Middle frontal gyrus (tissue), 1 donor: ENCODE measurements around the gene HAPLN3.

Experiments
- DNase-seq: peaks from one replicate; pipeline ENCODE4 v3.0.0-alpha.2; 2015; ENCODE audit warnings: low spot score; ENCODE audit errors: extremely low spot score

Gene HAPLN3

DNA sequence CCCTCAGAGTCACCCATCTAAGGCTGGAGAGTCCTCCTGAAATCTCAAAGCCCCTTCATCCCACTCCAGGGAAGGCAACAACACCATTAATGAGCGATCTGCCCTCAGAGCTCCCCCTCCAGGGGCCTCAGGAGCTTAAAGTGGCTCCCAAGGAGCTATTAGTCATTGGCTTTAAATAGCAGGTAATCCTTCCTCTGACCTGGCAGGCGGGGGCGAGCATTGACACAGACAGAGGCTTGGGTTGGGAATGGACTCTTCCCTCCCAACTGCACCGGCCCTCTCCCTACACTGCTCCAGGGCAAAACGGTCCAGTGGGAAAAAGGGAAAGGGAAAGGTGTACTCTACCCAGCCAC lies 16.4 kb upstream of the HAPLN3 start:
- DNase-seq = no peak

DNA sequence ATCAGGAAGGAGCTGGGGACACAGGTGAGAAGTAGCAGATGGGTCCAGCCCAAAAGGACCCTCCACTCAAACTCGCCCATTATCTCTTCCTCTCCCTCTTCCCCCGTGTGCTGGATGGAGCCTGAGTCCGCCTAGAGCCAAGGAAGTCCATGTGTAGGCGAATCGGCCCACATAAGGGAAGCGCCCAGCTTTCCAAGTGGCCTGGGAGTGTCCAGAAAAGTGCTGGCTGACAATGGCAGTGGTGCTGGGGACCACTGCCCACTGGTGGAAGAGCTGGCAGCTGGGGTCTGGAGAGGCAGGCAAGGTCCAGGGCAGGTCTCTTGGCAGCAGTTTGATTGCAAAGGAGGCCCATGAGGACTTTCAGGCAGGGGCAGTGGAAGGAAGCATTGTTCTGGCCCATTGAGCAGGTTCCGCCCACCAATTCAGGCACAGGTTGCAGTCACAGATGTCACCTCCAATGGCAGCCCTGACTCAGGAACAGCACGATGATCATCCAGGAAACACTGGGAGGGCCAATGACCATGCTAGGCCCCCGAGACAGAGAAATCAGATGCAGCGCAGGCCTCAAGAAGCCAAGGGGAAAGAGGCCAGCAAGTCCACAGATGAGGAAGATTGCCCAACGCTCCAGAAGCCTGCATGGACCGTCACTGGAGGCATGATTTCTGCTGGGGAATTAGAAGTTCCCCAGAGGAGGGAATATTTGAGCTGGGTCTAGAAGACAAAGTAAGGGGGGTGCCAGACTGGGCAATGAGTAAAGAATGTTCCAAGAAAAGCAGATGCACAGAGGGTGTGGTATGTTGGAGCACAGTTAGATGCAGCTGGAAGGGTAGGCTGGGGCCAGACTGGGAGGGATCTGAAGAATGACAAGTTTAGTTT lies 14.8 kb upstream of the HAPLN3 start:
- DNase-seq = no peak

DNA sequence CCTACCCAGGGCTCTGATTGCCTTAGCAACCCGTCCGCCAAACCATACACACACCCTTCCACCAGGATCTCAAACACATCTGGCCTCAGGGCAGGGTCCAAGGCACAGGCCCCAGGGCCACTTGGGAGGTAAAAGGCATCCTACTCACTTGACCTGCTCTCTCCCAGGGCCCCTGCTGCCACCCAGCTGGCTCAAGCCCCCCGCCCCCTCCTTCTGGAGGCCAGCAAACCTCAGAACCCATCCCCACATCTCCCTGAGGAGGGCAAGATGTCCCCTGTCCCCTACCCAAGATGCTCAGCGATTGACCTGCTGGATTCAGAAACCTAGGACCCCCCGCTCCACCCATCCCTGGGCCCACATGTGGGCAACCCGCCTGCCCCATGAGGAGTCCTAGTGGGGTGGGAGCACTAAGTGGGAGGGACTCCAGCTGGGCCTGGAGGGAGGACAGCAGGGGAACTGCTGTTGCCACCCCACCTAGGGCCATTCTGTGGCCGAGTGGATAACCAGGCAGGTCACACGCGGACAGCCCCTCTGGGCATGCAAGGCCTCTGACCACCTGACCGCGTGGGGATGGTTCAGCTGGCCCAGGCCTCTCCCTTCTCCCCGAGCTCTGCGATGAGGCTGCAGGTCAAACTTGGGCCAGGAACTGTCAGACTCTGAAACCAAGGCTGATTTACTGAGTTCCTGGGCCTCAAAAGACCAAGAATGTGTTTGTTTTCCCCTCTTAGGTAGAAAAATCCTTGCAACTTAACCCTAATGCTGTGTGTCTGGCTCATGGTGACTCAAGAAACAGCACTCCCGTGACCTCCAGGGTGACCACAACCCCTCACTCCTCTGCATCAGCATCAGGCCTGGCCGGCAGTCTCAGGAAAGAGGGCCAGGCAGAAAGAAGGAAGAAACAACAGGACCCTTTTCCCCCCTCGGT lies 13.6 kb upstream of the HAPLN3 start:
- no peak for DNase-seq

DNA sequence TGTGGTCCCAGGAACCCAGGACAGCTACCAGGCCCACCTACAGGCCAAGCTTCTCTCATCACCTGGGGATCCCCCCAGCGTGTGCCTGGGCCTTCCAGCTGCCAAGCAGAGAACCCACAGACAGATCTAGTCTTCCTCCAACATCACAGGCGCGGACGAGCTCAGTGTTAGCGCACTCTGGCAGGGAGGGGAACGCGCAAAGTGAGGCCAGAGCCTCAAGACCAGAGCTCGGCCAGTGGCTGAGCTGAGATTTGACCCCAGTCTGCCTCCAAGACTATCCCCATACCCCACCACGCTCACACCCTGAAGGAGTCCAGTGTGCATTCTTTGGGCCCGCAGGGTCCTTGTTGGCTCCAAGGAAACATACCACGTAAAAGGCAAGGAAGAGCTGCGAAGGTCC lies 12.8 kb upstream of the HAPLN3 start:
- DNase-seq = no peak

DNA sequence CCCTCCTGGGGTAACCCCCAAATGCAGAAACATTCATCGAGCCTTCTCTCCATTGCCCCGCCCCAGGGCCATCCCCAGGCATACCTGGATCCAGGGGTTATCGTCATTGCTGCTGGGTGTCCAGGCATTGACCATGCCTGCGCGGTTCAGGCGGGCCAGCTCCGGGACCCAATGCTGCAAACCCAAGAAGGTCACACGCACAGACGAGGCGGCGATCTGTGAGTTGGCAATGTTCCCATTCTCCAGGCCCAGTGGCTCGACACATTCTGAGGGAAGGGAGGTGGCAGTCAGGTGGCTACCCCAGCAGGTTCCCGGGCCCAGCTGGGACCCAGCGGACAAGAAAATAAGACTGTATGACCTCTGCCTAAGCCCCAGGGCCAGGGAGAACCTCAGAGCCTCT lies 11.8 kb upstream of the HAPLN3 start:
- no peak for DNase-seq

DNA sequence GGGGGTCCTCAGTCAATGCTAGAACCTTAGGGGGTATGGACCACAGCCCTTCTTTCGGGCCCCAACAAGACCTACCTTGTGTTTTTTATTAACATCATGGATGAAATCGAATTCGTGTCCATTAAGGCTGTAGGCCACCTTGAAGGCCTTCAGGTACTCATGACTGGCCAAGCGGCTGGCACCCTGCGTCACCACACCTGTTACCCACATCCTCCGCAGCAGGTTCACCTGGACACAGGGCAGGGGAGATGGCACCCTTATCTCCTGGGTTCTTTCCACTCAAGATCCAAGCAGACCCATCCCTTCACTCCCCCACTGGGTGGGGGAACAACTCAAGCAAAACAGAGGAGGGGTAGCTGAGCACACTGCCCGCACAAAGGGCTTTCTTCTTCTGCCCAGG lies 11.2 kb upstream of the HAPLN3 start:
- DNase-seq = no peak

DNA sequence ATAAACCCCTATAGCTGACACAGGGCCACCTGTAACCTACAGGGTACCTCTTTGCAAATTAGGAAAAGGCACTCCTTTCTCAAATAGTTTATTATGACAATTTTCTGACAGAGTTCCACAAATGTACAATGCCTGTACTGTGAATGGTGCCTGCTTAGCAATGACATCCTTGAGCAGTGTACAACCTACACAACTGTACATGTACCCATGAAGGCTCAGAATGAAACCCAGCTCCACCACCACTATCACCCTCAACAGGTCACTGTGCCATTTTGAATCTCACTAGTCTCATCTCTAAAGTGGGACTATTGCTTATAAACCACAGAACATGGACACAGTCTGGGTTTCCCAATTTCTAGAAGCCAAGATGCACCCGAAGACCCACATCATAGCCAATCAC lies 10.8 kb upstream of the HAPLN3 start:
- no peak for DNase-seq

DNA sequence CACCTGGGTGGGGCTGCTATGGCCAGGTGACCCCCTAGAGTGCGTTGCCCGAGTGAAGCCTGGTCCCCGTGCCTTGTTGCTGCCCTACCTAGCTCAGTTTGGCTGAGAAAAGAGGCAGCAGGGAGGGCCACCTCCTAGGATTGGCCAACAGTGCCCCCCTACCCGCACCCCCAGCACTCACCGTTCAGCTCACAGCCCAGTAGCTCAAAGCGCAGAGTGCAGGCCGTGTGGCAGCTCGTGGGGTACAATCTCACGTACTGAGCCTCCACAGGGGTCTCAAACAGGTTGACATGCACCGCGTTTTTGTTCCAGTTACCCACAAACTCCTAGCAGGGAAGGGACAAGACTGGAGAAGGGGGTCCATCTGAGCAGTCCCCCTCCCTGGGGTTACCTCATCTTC lies 10.2 kb upstream of the HAPLN3 start:
- no peak for DNase-seq

DNA sequence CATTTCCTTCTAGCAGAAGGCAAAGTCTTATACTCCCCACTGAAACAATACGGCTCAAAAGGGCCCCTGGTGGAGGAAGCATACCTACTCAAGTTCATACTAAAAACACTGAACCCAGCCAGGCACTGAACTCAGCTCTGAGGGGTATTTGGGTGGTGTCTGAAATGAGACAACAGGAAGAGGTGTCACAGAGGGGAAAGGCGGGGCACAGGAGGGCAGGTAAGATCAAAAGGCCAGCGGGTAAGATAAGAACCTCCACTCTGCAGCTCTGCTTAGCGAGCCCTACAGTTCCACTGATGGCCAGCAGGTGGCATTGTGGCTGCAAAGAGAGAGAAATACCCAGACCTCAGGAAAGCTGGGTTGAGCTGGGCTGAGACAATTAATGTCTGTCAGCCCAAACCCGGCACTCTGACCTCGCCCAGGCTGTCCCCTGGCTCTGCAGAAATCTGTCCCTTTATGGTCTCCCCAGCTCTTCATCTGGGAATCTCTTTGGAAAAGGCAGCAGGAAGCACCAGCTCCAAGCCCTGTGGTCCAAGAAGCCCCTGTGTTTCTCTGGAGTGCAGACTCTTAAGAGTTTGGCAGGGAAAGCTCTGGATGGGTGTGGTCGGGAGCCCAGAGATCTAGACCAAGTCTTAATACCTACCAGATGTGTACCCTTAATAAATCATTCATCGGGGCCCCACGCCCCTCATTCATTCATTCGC lies 9.4 kb upstream of the HAPLN3 start:
- DNase-seq = peak; percentile 85

DNA sequence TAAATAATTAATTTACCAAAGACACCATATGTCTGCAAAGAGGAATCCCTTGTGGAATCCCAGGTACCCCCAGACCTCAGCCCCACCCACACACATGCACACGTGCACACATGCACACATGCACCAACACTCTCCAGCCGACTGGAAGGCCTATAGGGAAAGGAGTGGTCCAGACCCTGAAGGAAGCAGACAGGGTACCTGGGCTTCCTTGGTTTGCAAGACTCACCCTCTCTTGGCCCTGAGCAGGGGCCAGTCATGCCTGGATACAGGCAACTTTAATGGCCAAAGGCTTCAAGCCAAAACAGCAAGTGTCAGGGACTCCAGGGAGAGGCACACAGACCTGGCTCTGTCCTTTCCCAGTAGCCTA lies 8.9 kb upstream of the HAPLN3 start:
- DNase-seq = no peak

DNA sequence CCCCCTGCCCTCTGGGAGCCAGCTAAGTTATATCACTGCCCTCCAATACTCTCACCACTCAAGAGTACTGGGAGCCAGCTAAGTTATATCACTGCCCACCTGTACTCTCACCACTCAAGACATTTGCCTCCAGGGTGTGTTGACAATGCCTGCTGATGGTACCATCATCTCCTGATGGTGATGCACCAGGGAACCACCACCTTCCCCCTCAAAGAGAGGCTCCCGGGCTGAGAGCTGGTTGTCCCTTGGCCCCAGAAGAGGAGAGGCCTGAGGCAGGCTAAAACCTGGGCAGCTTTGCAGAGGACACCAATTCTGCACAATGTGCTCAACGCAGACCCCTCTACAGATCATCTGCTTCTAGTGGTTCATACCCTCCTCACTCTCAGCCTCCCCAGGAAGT lies 7.5 kb upstream of the HAPLN3 start:
- no peak for DNase-seq

DNA sequence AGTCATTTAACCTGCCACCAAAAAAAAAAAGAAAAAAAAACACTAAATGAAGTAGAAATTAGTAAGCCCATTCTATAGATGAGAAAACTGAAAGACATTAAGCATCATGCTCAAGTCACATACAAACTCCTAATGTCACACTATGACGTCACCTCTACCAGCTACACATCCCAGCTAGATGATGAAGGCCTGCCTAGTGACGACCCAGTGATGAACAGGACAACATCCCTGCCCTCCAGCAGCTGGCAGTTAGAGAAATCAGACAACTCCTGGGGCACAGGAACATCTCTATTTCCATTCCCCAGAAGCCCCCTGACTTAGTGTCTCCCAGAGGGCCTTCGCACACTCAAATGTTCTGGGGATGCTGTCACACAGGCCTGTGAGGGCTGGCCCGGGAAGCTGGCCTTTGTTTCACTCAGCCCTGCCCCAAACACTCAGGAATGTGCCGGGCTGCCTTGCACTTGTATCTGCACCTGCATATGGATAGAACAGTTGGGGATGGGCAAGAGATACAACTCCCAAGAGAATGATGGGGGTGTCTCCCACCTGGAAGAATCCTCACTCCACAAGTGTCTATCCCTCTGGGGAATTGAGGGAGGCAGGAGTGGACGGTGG lies 7.0 kb upstream of the HAPLN3 start:
- no peak for DNase-seq

DNA sequence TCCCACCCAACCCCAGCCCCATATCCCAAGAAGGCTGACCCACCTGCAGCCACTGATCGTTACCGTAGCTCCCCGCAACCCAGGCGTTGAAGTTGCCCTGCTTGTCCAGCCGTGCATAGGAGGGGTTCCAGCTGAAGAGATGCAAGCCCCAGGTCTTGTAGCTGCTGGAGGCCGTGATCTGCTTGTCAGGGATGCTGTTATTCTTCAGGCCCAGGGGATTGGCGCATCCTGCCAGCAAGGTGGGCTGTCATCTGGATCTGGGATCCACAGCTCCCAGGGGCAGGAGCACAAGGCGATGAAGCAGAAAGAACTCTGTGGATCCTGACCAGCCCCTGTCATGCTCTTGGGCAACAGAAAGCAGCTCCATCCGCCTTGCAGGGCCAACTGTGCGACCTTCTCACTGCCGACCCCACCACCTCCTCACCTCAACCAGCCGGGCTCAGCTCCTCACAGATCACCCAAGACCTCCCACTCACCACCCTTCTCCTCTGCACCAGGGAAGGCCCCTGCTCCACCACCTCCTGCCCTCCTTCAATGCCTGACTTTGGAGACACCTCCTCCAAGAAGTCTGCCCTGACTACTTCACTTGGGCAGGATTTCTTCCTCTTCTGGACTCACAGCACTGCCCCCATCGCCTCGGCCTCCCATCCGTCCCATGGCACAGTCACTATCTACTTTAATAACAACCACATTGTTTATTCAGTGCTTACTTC lies 6.3 kb upstream of the HAPLN3 start:
- DNase-seq = no peak

DNA sequence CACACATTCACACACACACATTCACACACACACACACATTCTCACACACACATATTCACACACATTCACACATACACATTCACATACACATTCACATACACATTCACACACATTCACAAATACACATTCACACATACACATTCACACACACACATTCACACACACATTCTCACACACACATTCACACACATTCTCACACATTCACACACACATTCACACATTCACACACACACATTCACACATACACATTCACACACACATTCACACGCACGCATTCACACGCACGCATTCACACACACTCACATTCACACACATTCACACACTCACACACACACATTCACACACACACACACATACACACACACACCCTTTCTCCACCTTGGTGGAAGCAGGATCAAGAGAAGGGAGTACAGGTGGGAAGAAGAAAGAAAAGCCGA lies 5.7 kb upstream of the HAPLN3 start:
- DNase-seq = no peak

DNA sequence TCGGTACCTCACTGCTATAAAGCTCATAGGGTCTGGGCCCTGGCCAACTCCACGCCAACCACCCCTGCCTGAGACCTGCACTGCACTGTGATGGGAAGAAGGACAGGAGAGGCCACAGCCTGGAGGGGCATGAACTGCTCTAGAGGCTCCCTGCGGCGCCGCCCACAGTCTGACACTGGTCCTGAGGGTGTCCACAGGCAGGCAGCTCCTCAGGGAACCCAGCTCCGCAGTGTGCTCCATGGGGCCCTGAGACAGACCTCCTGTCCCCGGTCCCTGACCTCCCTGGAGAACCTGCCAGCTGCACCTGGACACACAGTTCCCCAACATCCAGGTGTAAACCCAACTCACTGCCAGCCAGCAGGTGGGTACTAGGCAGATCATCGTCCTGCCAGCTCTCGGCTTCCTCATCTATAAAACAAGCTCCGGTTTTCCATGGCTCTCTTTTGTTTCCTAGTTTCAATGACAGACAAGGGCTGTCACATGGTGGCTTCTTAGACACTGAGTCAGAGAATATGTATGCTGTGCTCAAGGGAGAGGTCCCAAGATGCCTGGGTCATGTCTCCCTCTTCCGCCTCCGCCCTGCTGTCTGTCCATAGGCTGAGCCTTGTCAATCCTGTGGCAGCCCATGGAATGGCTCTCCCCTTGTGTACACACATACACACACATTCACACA lies 5.1 kb upstream of the HAPLN3 start:
- no peak for DNase-seq

DNA sequence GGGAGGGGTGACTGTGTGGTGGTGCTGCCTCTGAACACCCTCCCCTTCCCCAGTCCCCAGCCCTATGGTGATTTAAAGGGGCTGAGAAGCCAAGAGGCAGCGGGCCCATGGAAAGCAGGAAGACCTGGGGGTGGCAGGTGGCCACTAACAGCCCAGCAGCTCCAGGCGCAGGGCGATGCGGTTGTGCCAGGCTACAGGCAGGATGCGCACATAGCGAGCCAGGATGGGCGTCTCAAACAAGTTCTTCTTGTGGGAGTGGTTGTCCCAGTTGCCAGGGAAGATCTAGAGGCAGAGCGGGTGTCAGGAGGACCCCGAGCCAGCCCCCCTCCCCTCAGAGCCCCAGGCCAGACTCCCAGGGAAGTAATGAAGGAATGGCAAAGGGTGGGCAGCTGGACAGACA lies 3.9 kb upstream of the HAPLN3 start:
- DNase-seq = no peak

DNA sequence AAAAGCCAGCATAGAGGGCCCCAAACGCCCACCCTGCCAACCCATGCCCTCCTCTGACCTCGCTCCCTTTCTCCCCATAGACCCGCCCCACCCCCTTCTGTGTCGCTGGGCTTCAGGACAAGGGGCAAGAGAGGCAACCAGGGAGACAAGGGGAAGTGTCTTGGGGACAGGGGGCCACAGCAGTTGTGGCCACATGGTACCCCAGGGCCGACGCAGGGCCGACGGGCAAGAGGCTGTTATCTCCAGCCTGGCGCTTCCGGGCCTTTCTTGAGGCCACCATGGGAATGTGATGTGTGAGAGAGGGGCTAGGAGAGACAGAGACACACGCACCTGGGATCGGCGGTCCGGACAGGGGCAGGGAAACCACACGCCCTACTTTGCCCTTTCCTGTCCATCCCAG lies 3.4 kb upstream of the HAPLN3 start:
- DNase-seq = no peak

DNA sequence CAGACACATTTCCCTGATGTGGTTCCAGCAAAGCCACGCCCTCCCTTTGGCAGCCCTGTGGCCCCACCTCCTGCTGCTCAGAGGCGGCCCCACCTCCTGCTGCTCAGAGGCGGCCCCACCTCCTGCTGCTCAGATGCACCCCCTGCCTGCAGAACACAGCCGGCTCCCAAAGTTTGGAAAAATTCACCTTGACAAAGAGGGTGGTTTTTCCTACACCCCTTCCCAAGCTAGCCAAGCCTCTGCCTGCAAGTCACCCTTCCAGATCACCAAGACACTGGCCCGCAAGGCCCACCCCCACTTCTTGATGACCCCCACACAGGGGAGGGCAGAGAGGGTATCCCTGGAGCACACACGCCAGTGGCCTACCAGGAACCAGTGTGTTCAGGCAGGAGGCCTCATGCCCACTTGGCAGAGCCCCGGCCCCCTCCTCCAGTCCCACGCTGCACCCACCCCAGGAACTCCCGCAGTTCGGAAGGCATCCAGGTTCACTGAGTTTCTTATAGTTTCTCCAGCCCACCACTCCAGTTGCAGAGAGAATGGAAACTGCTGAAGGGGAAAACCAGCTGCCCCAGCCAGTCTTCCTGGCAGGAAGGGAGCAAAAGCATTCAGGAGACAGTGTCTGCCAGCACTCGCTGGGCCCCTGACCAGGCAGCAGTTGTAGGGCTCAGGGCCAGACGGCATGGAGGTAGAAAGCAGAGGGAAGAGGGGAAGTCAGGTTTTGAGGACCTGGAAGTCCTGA lies 2.3 kb upstream of the HAPLN3 start:
- DNase-seq = no peak

DNA sequence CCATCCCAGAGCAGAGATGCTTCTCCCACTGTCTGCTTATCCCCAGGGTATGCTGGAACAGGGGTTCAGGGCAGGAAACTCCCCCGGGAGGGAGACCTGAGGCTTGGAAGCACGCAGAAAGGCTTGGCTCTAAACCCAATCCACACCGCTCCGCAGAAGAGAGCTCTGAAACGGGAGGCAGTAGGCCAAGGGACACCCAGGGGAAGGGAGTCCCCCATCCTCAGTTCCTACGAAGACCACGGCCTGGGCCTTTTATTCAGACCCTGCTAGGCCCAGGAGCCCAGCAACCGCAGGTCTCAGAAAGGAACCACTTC lies 1.8 kb upstream of the HAPLN3 start:
- no peak for DNase-seq
